GM23338 (cell line): Measurements from ENCODE around the gene DCLK2.

Experiments used
- EZH2 ChIP-seq: fragments of 200-600 bp; sonication (generic); IDR thresholded peaks from one replicate; pipeline ENCODE4 v1.8.0; 2017; ENCODE audit warnings: antibody characterized with exemption, mild to moderate bottlenecking, low read depth; ENCODE audit not compliant: unreplicated experiment
- EZH2phosphoT487 ChIP-seq: fragments of 200-600 bp; sonication (generic); IDR thresholded peaks from one replicate; pipeline ENCODE4 v1.8.1; 2018; ENCODE audit warnings: antibody characterized with exemption; ENCODE audit not compliant: unreplicated experiment
- POLR2AphosphoS5 ChIP-seq: IDR thresholded peaks from 2 replicates; pipeline ENCODE4 v1.6.1; 2016; ENCODE audit warnings: antibody characterized with exemption, low read depth
- STAT1 ChIP-seq: IDR thresholded peaks from one replicate; pipeline ENCODE4 v1.6.1; 2016; ENCODE audit warnings: antibody characterized with exemption; ENCODE audit not compliant: unreplicated experiment
- TF ChIP-seq, protein P1 (sequence below), 2 experiments: fragments of 200-600 bp in 1 of 2; sonication (generic) in 1 of 2; conservative IDR thresholded peaks; 2 replicates each; pipeline versions ENCODE4 v1.5.1 to v1.6.1; 2016 to 2017; ENCODE audit warnings: antibody characterized with exemption in 2 of 2, low read depth in 2 of 2, mild to moderate bottlenecking in 2 of 2, moderate library complexity in 1 of 2
- TF ChIP-seq, protein P2 (sequence below): IDR thresholded peaks from one replicate; pipeline ENCODE4 v1.6.1; 2018; ENCODE audit warnings: antibody characterized with exemption; ENCODE audit not compliant: unreplicated experiment

DNA sequence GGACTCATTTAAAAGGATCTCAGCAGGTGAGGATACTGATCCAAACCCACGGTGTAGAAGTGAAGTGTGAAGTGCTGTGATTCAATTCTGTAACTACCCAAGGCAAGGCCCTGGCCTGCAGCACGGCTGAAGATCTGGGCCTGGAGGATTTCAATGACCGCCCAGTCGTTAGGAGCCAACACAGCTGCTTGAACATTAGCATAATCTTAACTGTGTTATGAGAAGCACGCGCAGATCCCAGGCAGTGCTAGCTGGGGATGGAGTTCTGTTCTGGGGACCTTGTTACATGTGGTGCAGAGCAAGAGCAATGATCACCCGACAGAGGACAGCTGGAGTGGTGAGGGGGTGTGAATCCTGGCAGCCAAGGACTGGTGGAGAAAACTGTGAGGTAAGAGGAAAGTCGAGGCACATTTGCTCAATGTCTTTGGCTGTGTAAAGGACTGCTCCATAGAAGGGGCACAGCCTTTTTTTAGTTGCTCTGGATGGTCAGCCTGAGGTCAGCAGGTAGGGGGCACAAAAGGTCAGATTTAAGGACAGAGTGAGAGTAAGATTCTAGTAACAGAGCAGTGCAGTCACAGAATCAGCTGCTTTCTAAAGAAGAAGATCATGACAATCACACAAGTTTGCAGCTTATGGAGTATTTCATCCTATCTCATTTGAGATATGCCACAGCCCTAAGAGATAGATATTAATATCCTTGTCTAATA lies 181.8 kb downstream of the DCLK2 start:
- TF ChIP-seq EZH2phosphoT487 = no peak
- TF ChIP-seq, protein P1, sequence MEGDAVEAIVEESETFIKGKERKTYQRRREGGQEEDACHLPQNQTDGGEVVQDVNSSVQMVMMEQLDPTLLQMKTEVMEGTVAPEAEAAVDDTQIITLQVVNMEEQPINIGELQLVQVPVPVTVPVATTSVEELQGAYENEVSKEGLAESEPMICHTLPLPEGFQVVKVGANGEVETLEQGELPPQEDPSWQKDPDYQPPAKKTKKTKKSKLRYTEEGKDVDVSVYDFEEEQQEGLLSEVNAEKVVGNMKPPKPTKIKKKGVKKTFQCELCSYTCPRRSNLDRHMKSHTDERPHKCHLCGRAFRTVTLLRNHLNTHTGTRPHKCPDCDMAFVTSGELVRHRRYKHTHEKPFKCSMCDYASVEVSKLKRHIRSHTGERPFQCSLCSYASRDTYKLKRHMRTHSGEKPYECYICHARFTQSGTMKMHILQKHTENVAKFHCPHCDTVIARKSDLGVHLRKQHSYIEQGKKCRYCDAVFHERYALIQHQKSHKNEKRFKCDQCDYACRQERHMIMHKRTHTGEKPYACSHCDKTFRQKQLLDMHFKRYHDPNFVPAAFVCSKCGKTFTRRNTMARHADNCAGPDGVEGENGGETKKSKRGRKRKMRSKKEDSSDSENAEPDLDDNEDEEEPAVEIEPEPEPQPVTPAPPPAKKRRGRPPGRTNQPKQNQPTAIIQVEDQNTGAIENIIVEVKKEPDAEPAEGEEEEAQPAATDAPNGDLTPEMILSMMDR (conservative IDR thresholded peaks at IDR 0.05; ENCODE audit: low read depth in 2 of 2) = peak; percentile 31 to 48
- TF ChIP-seq, protein P2, sequence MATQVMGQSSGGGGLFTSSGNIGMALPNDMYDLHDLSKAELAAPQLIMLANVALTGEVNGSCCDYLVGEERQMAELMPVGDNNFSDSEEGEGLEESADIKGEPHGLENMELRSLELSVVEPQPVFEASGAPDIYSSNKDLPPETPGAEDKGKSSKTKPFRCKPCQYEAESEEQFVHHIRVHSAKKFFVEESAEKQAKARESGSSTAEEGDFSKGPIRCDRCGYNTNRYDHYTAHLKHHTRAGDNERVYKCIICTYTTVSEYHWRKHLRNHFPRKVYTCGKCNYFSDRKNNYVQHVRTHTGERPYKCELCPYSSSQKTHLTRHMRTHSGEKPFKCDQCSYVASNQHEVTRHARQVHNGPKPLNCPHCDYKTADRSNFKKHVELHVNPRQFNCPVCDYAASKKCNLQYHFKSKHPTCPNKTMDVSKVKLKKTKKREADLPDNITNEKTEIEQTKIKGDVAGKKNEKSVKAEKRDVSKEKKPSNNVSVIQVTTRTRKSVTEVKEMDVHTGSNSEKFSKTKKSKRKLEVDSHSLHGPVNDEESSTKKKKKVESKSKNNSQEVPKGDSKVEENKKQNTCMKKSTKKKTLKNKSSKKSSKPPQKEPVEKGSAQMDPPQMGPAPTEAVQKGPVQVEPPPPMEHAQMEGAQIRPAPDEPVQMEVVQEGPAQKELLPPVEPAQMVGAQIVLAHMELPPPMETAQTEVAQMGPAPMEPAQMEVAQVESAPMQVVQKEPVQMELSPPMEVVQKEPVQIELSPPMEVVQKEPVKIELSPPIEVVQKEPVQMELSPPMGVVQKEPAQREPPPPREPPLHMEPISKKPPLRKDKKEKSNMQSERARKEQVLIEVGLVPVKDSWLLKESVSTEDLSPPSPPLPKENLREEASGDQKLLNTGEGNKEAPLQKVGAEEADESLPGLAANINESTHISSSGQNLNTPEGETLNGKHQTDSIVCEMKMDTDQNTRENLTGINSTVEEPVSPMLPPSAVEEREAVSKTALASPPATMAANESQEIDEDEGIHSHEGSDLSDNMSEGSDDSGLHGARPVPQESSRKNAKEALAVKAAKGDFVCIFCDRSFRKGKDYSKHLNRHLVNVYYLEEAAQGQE = no peak
- no peak for TF ChIP-seq EZH2
- TF ChIP-seq STAT1 = no peak
- TF ChIP-seq POLR2AphosphoS5 = no peak
